Endothelial cell of umbilical vein (primary cell): Measurements from ENCODE around the gene ULK2. TPM values are rescaled to one million over a fixed set of nuclear protein-coding genes. Genes with fewer than 3 reads are reported as not detected.

Source experiments
- BruUV-seq: library from RNA; stranded (reverse); fragments of 400-500 nt; replicated peaks from 2 replicates; lab custom pipeline; 2021; lab: Mats Ljungman, UMichigan
- CTCF ChIA-PET: fragments of 300-600, 350-600 bp; sonication (Branson Sonifier 250); formaldehyde crosslinking; loops from one replicate; lab custom pipeline; 2021; ENCODE audit warnings: antibody characterized with exemption, inconsistent platforms; lab: Charles Lee
- POLR2A ChIA-PET: fragments of 300-600, 350-600 bp; sonication (Branson Sonifier 250); formaldehyde crosslinking; loops from one replicate; lab custom pipeline; 2021; ENCODE audit warnings: antibody characterized with exemption, inconsistent platforms; lab: Charles Lee
- DNase-seq: peaks from one replicate; pipeline ENCODE4 v3.0.0-alpha.2; 2011; ENCODE audit warnings: low read depth, low spot score
- FAIRE-seq: peaks from 2 replicates; lab custom pipeline; 2011; peaks lifted over from hg19 to GRCh38; lab: Jason Lieb, UNC
- H2AFZ ChIP-seq: 2 replicates; pipeline ENCODE4 v1.6.0; 2012; ENCODE audit warnings: low read depth, low read length, control low read depth, inconsistent platforms
- H3K27ac ChIP-seq: 2 replicates; pipeline ENCODE4 v1.5.1; 2011; ENCODE audit warnings: low read depth, mild to moderate bottlenecking, control low read depth, low read length, moderate library complexity; ENCODE audit not compliant: insufficient read depth
- H3K27me3 ChIP-seq, 2 experiments: 2 replicates each; pipeline versions ENCODE4 v1.6.0 to v1.6.1; 2011; ENCODE audit warnings: low read length in 2 of 2, mixed read lengths in 1 of 2; ENCODE audit not compliant: control insufficient read depth in 2 of 2, insufficient read depth in 2 of 2
- H3K36me3 ChIP-seq, 2 experiments: 2 replicates in 1 of 2; 3 replicates in 1 of 2; pipeline ENCODE4 v1.5.1; 2011; ENCODE audit warnings: low read length in 2 of 2, mild to moderate bottlenecking in 1 of 2, moderate library complexity in 1 of 2; ENCODE audit not compliant: control insufficient read depth in 2 of 2, insufficient read depth in 2 of 2; ENCODE audit errors: extremely low read depth in 1 of 2
- H3K4me1 ChIP-seq: 3 replicates; pipeline ENCODE4 v1.5.1; 2011; ENCODE audit warnings: mild to moderate bottlenecking, low read length; ENCODE audit not compliant: control insufficient read depth, insufficient read depth; ENCODE audit errors: extremely low read depth
- H3K4me2 ChIP-seq: 2 replicates; pipeline ENCODE4 v1.6.1; 2011; ENCODE audit warnings: low read length, control low read depth, mixed read lengths; ENCODE audit not compliant: insufficient read depth
- H3K4me3 ChIP-seq, 3 experiments: fragments of 200-600 bp in 1 of 3; sonication (generic), shearing (Covaris generic) in 1 of 3; replicated peaks in 1 of 3; 2 replicates each; pipeline ENCODE4 v1.5.1; 2011 to 2016; ENCODE audit warnings: control low read depth in 3 of 3, low read length in 3 of 3, mild to moderate bottlenecking in 2 of 3, inconsistent platforms in 1 of 3, low read depth in 1 of 3, moderate library complexity in 1 of 3; ENCODE audit not compliant: insufficient read depth in 1 of 3
- H3K79me2 ChIP-seq: 2 replicates; pipeline ENCODE4 v1.6.0; 2012; ENCODE audit warnings: low read length, inconsistent platforms; ENCODE audit not compliant: control insufficient read depth, insufficient read depth
- H3K9ac ChIP-seq: replicated peaks from 2 replicates; pipeline ENCODE3; 2011; ENCODE audit warnings: low read length, control low read depth; ENCODE audit not compliant: insufficient read depth; ENCODE audit errors: extremely low read depth
- H3K9me1 ChIP-seq: replicated peaks from 3 replicates; pipeline ENCODE4 v1.6.0; 2011; ENCODE audit warnings: mild to moderate bottlenecking, low read length; ENCODE audit not compliant: control insufficient read depth, insufficient read depth; ENCODE audit errors: extremely low read depth
- H3K9me3 ChIP-seq: replicated peaks from 2 replicates; pipeline ENCODE4 v1.5.1; 2012; ENCODE audit warnings: low read length, inconsistent platforms; ENCODE audit not compliant: control insufficient read depth, insufficient read depth
- H4K20me1 ChIP-seq: replicated peaks from 2 replicates; pipeline ENCODE3; 2011; ENCODE audit warnings: mild to moderate bottlenecking, low read length; ENCODE audit not compliant: control insufficient read depth, insufficient read depth; ENCODE audit errors: extremely low read depth
- CTCF ChIP-seq, 2 donors: IDR thresholded peaks; 1 replicate in 1 of 2; 2 replicates in 1 of 2; pipeline ENCODE4 v1.5.1; 2011; ENCODE audit warnings: low read length in 2 of 2, mild to moderate bottlenecking in 2 of 2, moderate library complexity in 2 of 2, control low read depth in 1 of 2, inconsistent platforms in 1 of 2, low read depth in 1 of 2; ENCODE audit not compliant: insufficient read depth in 1 of 2; ENCODE audit errors: extremely low read depth in 1 of 2
- JUN ChIP-seq: IDR thresholded peaks from 2 replicates; pipeline ENCODE4 v1.6.1; 2011; ENCODE audit warnings: borderline replicate concordance, low read depth; ENCODE audit not compliant: insufficient read length, insufficient read depth
- MYC ChIP-seq: IDR thresholded peaks from one replicate; pipeline ENCODE4 v1.6.1; 2011; ENCODE audit warnings: mild to moderate bottlenecking, low read depth, low read length
- POLR2A ChIP-seq: IDR thresholded peaks from 2 replicates; pipeline ENCODE4 v1.6.1; 2012; ENCODE audit warnings: low read depth, mild to moderate bottlenecking, control low read depth, low read length
- POLR2AphosphoS5 ChIP-seq: IDR thresholded peaks from 2 replicates; pipeline ENCODE4 v1.6.1; 2012; ENCODE audit warnings: low read depth, mild to moderate bottlenecking, control low read depth, low read length, moderate library complexity; ENCODE audit not compliant: insufficient read depth
- dilution Hi-C: fragments of 300-500 bp; cut with MboI; formaldehyde crosslinking; loops from one replicate; pipeline ENCODE4 v1.15.0; 2019; ENCODE audit warnings: low sequenced_read_pairs; ENCODE audit not compliant: extremely low pct_ligation_motif_present
- intact Hi-C: fragments of 100-400 bp; cut with micrococcal nuclease; formaldehyde crosslinking; loops from one replicate; pipeline ENCODE4 v1.10.0; 2022
- polyA plus RNA-seq, 4 experiments: library from polyadenylated mRNA; depleted of rRNA in 3 of 4; stranded (reverse) in 3 of 4; unstranded in 1 of 4; fragments of >200 nt; gene quantifications; 2 replicates each; pipeline versions ENCODE4 v1.2.1 to v1.2.3, GENCODE V29; 2011 to 2012; ENCODE audit warnings: missing spikeins in 1 of 4
- total RNA-seq: library from RNA; stranded (reverse); gene quantifications from 2 replicates; pipeline ENCODE4 v1.2.3, GENCODE V29; 2021

The ULK2 gene
- total and polyA plus RNA-seq, 2 donors (not counting 3 experiments of a cell fraction or from before 2014, with no cell fraction given) = 19.3 to 26.7 TPM

- Histone ChIP-seq H3K27ac (no peak overlapping the region), H3K9ac (no peak overlapping the region), H2AFZ (no peak overlapping the region), H3K4me3 (no peak overlapping the region), H3K79me2 (no peaks in the 10 kb centered on the region), H3K9me3 (no peaks in the 10 kb centered on the region), H3K4me1 (no peaks in the 10 kb centered on the region), H3K27me3 (no peaks in the 10 kb centered on the region), H4K20me1 (no peaks in the 10 kb centered on the region), H3K36me3 (no peaks in the 10 kb centered on the region), H3K9me1 (no peaks in the 10 kb centered on the region), H3K4me2 (no peak overlapping the region)
- dilution Hi-C loops (no loop called here), intact Hi-C loops (no loop called here)
- no peak for TF ChIP-seq POLR2A
- TF ChIP-seq JUN = no peak
- no peak for TF ChIP-seq POLR2AphosphoS5
- ChIA-PET CTCF (no interaction called here), POLR2A (no interaction called here)
- DNase-seq (no peak), FAIRE-seq (no peak)
- BruUV-seq = no TSS peak
Observed at GRCh38 chr17:19830061-19830460, 37.7 kb downstream of the ULK2 start.

- TF ChIP-seq CTCF (IDR thresholded peaks at IDR 0.05; ENCODE audit: extremely low read depth in 1 of 2, insufficient read depth in 1 of 2, low read depth in 1 of 2, low read length in 2 of 2) = peak in 1 of 2 donors; percentile 29
- no peak for TF ChIP-seq MYC
- FAIRE-seq = no peak
- no peaks in the 10 kb centered on the region for H3K9me1 ChIP-seq
- intact Hi-C loops = no loop called here
- H3K27me3 ChIP-seq = no peaks in the 10 kb centered on the region
- CTCF ChIA-PET = interaction anchor here (0.7 kb wide), 1 partner anchor 37 kb away, joined by 3 read pairs; no protein-coding TSS in a partner anchor
- H4K20me1 ChIP-seq = no peaks in the 10 kb centered on the region
- H3K4me3 ChIP-seq = no peak overlapping the region
- no peak overlapping the region for H3K4me2 ChIP-seq
- no peaks in the 10 kb centered on the region for H3K9me3 ChIP-seq
- dilution Hi-C loops = no loop called here
- POLR2A ChIA-PET = no interaction called here
- no peaks in the 10 kb centered on the region for H3K79me2 ChIP-seq
- no peaks in the 10 kb centered on the region for H3K4me1 ChIP-seq
- no peak overlapping the region for H3K27ac ChIP-seq
- DNase-seq = peak; percentile 38
- H2AFZ ChIP-seq = no peak overlapping the region
- peaks cover 0 to 2% of the 10 kb centered on the region in 2 experiments for H3K36me3 ChIP-seq
- H3K9ac ChIP-seq = no peak overlapping the region
- no TSS peak for BruUV-seq
Observed at GRCh38 chr17:19812407-19812806, 55.3 kb downstream of the ULK2 start.
